PC-3 (cell line): ENCODE measurements around the gene MYL9.

Experiments
- EZH2 ChIP-seq: fragments of 300-600 bp; sonication (generic); IDR thresholded peaks from one replicate; pipeline ENCODE4 v1.6.1; 2017; ENCODE audit warnings: antibody characterized with exemption, mild to moderate bottlenecking, low read length; ENCODE audit not compliant: unreplicated experiment
- EZH2phosphoT487 ChIP-seq: fragments of 300-600 bp; sonication (generic); IDR thresholded peaks from 2 replicates; pipeline ENCODE4 v1.6.1; 2018; ENCODE audit warnings: mild to moderate bottlenecking, antibody characterized with exemption, low read length, borderline replicate concordance
- TF ChIP-seq, protein P1 (sequence below): fragments of 300-600 bp; sonication (generic); conservative IDR thresholded peaks from 2 replicates; pipeline ENCODE4 v1.5.1; 2017; ENCODE audit warnings: antibody characterized with exemption, low read depth, mild to moderate bottlenecking, low read length

- TF ChIP-seq, protein P1, sequence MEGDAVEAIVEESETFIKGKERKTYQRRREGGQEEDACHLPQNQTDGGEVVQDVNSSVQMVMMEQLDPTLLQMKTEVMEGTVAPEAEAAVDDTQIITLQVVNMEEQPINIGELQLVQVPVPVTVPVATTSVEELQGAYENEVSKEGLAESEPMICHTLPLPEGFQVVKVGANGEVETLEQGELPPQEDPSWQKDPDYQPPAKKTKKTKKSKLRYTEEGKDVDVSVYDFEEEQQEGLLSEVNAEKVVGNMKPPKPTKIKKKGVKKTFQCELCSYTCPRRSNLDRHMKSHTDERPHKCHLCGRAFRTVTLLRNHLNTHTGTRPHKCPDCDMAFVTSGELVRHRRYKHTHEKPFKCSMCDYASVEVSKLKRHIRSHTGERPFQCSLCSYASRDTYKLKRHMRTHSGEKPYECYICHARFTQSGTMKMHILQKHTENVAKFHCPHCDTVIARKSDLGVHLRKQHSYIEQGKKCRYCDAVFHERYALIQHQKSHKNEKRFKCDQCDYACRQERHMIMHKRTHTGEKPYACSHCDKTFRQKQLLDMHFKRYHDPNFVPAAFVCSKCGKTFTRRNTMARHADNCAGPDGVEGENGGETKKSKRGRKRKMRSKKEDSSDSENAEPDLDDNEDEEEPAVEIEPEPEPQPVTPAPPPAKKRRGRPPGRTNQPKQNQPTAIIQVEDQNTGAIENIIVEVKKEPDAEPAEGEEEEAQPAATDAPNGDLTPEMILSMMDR: no peak
- TF ChIP-seq EZH2 (no peak), EZH2phosphoT487 (no peak)
These were observed 15.5 kb upstream of the MYL9 start for GRCh38 chr20:36525620-36526365.
